Neural cell (in vitro differentiated cells): Measurements from ENCODE around the gene PRELID1. TPM values are rescaled to one million over a fixed set of nuclear protein-coding genes. Genes with fewer than 3 reads are reported as not detected.

Experiments used
- H2AFZ ChIP-seq: fragments of 200-600, 300-800 bp; sonication (generic), shearing (Covaris generic); 2 replicates; pipeline ENCODE4 v1.6.0; 2014; ENCODE audit warnings: low read depth, mild to moderate bottlenecking, antibody characterized with exemption, low read length, moderate library complexity
- H3F3A ChIP-seq: fragments of 200-600 bp; shearing (Covaris generic); 2 replicates; pipeline ENCODE4 v1.6.1; 2016; ENCODE audit warnings: mild to moderate bottlenecking, moderate library complexity, mixed read lengths, antibody characterized with exemption, low read length; ENCODE audit not compliant: insufficient read depth, poor library complexity, severe bottlenecking
- H3K27ac ChIP-seq: fragments of 200-600, 300-800 bp; sonication (generic), shearing (Covaris generic); 2 replicates; pipeline ENCODE4 v1.5.1; 2014; ENCODE audit warnings: mild to moderate bottlenecking, low read length, moderate library complexity
- H3K27me3 ChIP-seq: fragments of 300-800, 200-600 bp; sonication (generic), shearing (Covaris generic); 2 replicates; pipeline ENCODE4 v1.6.0; 2014; ENCODE audit warnings: mild to moderate bottlenecking, low read depth, low read length, moderate library complexity; ENCODE audit not compliant: insufficient read depth
- H3K36me3 ChIP-seq: fragments of 300-800, 200-600 bp; sonication (generic), shearing (Covaris generic); 2 replicates; pipeline ENCODE4 v1.5.1; 2014; ENCODE audit warnings: mild to moderate bottlenecking, antibody characterized with exemption, low read length, moderate library complexity; ENCODE audit not compliant: insufficient read depth
- H3K4me2 ChIP-seq: fragments of 300-800, 200-600 bp; sonication (generic), shearing (Covaris generic); 2 replicates; pipeline ENCODE4 v1.6.0; 2014; ENCODE audit warnings: mild to moderate bottlenecking, low read length
- H3K4me3 ChIP-seq: fragments of 300-800, 200-600 bp; sonication (generic), shearing (Covaris generic); 2 replicates; pipeline ENCODE4 v1.5.1; 2014; ENCODE audit warnings: mild to moderate bottlenecking, low read length, moderate library complexity
- H3K79me2 ChIP-seq: fragments of 200-600 bp; shearing (Covaris generic); replicated peaks from 2 replicates; pipeline ENCODE4 v1.6.0; 2014; ENCODE audit warnings: mild to moderate bottlenecking, low read length, moderate library complexity; ENCODE audit not compliant: insufficient read depth
- H3K9ac ChIP-seq: fragments of 300-800, 200-600 bp; sonication (generic), shearing (Covaris generic); 2 replicates; pipeline ENCODE4 v1.6.1; 2016; ENCODE audit warnings: mild to moderate bottlenecking, low read length, mixed read lengths
- H3K9me2 ChIP-seq: fragments of 200-600 bp; shearing (Covaris generic); 2 replicates; pipeline ENCODE4 v1.6.1; 2016; ENCODE audit warnings: mild to moderate bottlenecking, low read length, mixed read lengths; ENCODE audit not compliant: insufficient read depth
- H3K9me3 ChIP-seq: fragments of 200-600, 300-800 bp; sonication (generic), shearing (Covaris generic); 2 replicates; pipeline ENCODE4 v1.6.1; 2016; ENCODE audit warnings: mild to moderate bottlenecking, mixed run types, low read length, moderate library complexity, mixed read lengths
- H4K20me1 ChIP-seq: fragments of 200-600 bp; shearing (Covaris generic); 2 replicates; pipeline ENCODE4 v1.6.1; 2016; ENCODE audit warnings: mild to moderate bottlenecking, mixed run types; ENCODE audit not compliant: insufficient read depth
- CTCF ChIP-seq: fragments of 450-650 bp; IDR thresholded peaks from 2 replicates; pipeline ENCODE4 v1.5.1; 2014; ENCODE audit warnings: antibody characterized with exemption, mild to moderate bottlenecking, moderate library complexity; ENCODE audit not compliant: poor library complexity, severe bottlenecking
- EP300 ChIP-seq: fragments of 450-650 bp; conservative IDR thresholded peaks from 2 replicates; pipeline ENCODE4 v1.6.1; 2014; ENCODE audit warnings: antibody characterized with exemption, mild to moderate bottlenecking, moderate library complexity; ENCODE audit not compliant: poor library complexity, severe bottlenecking
- EZH2 ChIP-seq: fragments of 200-600, 300-800 bp; shearing (Covaris generic), sonication (generic); IDR thresholded peaks from 2 replicates; pipeline ENCODE4 v1.6.1; 2014; ENCODE audit warnings: antibody characterized with exemption, low read length, borderline replicate concordance, mild to moderate bottlenecking; ENCODE audit not compliant: insufficient read depth, poor library complexity, severe bottlenecking
- MXI1 ChIP-seq: fragments of 450-650 bp; conservative IDR thresholded peaks from 2 replicates; pipeline ENCODE4 v1.6.1; 2014; ENCODE audit warnings: antibody characterized with exemption, mild to moderate bottlenecking; ENCODE audit not compliant: poor library complexity, severe bottlenecking
- POLR2AphosphoS5 ChIP-seq: IDR thresholded peaks from 2 replicates; pipeline ENCODE4 v1.6.1; 2012
- RAD21 ChIP-seq: fragments of 450-650 bp; conservative IDR thresholded peaks from 2 replicates; pipeline ENCODE4 v1.6.1; 2014; ENCODE audit warnings: antibody characterized with exemption, mild to moderate bottlenecking, moderate library complexity
- REST ChIP-seq: IDR thresholded peaks from 2 replicates; pipeline ENCODE4 v1.6.1; 2012; ENCODE audit warnings: borderline replicate concordance
- SMC3 ChIP-seq: fragments of 450-650 bp; conservative IDR thresholded peaks from 2 replicates; pipeline ENCODE4 v1.6.1; 2014; ENCODE audit warnings: antibody characterized with exemption, mild to moderate bottlenecking, moderate library complexity; ENCODE audit not compliant: poor library complexity
- TAF1 ChIP-seq: IDR thresholded peaks from 2 replicates; pipeline ENCODE4 v1.6.1; 2012; ENCODE audit warnings: low read depth
- polyA plus RNA-seq: library from polyadenylated mRNA; depleted of rRNA; stranded (reverse); fragments of >200 nt; gene quantifications from 2 replicates; pipeline ENCODE4 v1.2.3, GENCODE V29; 2014

The PRELID1 gene
- polyA plus RNA-seq, 1 donor from 2014 or later, result 133 TPM

GRCh38 chr5:177311723-177312648, 8.4 kb downstream of the PRELID1 start, which contains the start of gene MXD3:
Gene MXD3 (minus strand): TSS chr5:177311898. CDS start chr5:177311830, 68 bp downstream.
- no peaks in the 10 kb centered on the region for H3F3A ChIP-seq
- H3K9me3 ChIP-seq, result no peaks in the 10 kb centered on the region
- H3K9me2 ChIP-seq, result no peaks in the 10 kb centered on the region
- no peak within 1 kb of the TSS for H3K27ac ChIP-seq
- H3K27me3 ChIP-seq, result no peaks in the 10 kb centered on the region
- peak within 1 kb of the TSS; percentile 33 for H2AFZ ChIP-seq
- H3K4me2 ChIP-seq, result peak within 1 kb of the TSS; percentile 96
- no peaks in the 10 kb centered on the region for H3K79me2 ChIP-seq
- peak within 1 kb of the TSS; percentile 22 for H3K9ac ChIP-seq
- H4K20me1 ChIP-seq, result no peaks in the 10 kb centered on the region
- H3K36me3 ChIP-seq, result no peaks in the 10 kb centered on the region
- H3K4me3 ChIP-seq, result peak within 1 kb of the TSS; percentile 93
- no peak for TF ChIP-seq EZH2
- TF ChIP-seq MXI1, result peak; percentile 99
- no peak for TF ChIP-seq EP300

- Histone ChIP-seq H3K4me3 (peak overlapping the region; percentile 93), H3K27ac (no peak overlapping the region), H3K9me3 (no peaks in the 10 kb centered on the region), H2AFZ (no peak overlapping the region), H3K4me2 (no peak overlapping the region), H3K79me2 (no peaks in the 10 kb centered on the region), H3F3A (no peaks in the 10 kb centered on the region), H3K9ac (no peak overlapping the region), H3K27me3 (no peaks in the 10 kb centered on the region), H3K36me3 (no peaks in the 10 kb centered on the region), H3K9me2 (no peaks in the 10 kb centered on the region), H4K20me1 (no peaks in the 10 kb centered on the region)
- no peak for TF ChIP-seq REST
- TF ChIP-seq MXI1, result no peak
- no peak for TF ChIP-seq TAF1
- TF ChIP-seq CTCF, result no peak
- TF ChIP-seq SMC3, result no peak
- TF ChIP-seq RAD21, result no peak
- no peak for TF ChIP-seq POLR2AphosphoS5
- TF ChIP-seq EZH2, result no peak
- TF ChIP-seq EP300, result no peak
Observed at GRCh38 chr5:177312649-177313181, 9.1 kb downstream of the PRELID1 start.
